Smooth muscle cell (in vitro differentiated cells): ENCODE results near the gene CRADD. TPM values are rescaled to one million over a fixed set of nuclear protein-coding genes. Genes with fewer than 3 reads are reported as not detected.

ENCODE experiments used
- DNase-seq: peaks from one replicate; lab custom pipeline; 2025; ENCODE audit not compliant: unreplicated experiment; lab: John Stamatoyannopoulos, UW
- H2AFZ ChIP-seq: fragments of 200-600 bp; sonication (generic); 2 replicates; pipeline ENCODE4 v1.6.0; 2016; ENCODE audit warnings: antibody characterized with exemption, low read depth, mild to moderate bottlenecking
- H3F3A ChIP-seq: fragments of 200-600 bp; sonication (generic); 2 replicates; pipeline ENCODE4 v1.6.0; 2017; ENCODE audit warnings: antibody characterized with exemption, low read depth
- H3K27ac ChIP-seq: fragments of 200-600 bp; sonication (generic); 2 replicates; pipeline ENCODE4 v1.5.1; 2016; ENCODE audit warnings: low read depth, mild to moderate bottlenecking
- H3K27me3 ChIP-seq: fragments of 200-600 bp; sonication (generic); 2 replicates; pipeline ENCODE4 v1.6.1; 2016; ENCODE audit warnings: low read depth, mild to moderate bottlenecking
- H3K36me3 ChIP-seq: fragments of 200-600 bp; sonication (generic); 2 replicates; pipeline ENCODE4 v1.5.1; 2016; ENCODE audit warnings: low read depth
- H3K4me1 ChIP-seq: fragments of 200-600 bp; sonication (generic); 2 replicates; pipeline ENCODE4 v1.5.1; 2016; ENCODE audit warnings: low read depth
- H3K4me2 ChIP-seq: fragments of 200-600 bp; sonication (generic); 2 replicates; pipeline ENCODE4 v1.6.0; 2016; ENCODE audit warnings: mild to moderate bottlenecking
- H3K4me3 ChIP-seq: fragments of 200-600 bp; sonication (generic); 2 replicates; pipeline ENCODE4 v1.5.1; 2016; ENCODE audit warnings: mild to moderate bottlenecking
- H3K79me2 ChIP-seq: fragments of 200-600 bp; sonication (generic); 2 replicates; pipeline ENCODE4 v1.6.0; 2016; ENCODE audit warnings: low read depth, mild to moderate bottlenecking
- H3K9ac ChIP-seq: fragments of 200-600 bp; sonication (generic); 2 replicates; pipeline ENCODE4 v1.6.0; 2016; ENCODE audit warnings: low read depth
- H3K9me3 ChIP-seq: fragments of 200-600 bp; sonication (generic); replicated peaks from 2 replicates; pipeline ENCODE4 v1.5.1; 2016; ENCODE audit warnings: low read depth
- H4K20me1 ChIP-seq: fragments of 200-600 bp; sonication (generic); 2 replicates; pipeline ENCODE4 v1.6.0; 2016; ENCODE audit warnings: low read depth
- CTCF ChIP-seq: fragments of 200-600 bp; sonication (generic); IDR thresholded peaks from 2 replicates; pipeline ENCODE4 v1.5.1; 2017; ENCODE audit warnings: borderline replicate concordance, mild to moderate bottlenecking, antibody characterized with exemption; ENCODE audit not compliant: insufficient read depth, poor library complexity, severe bottlenecking
- WGBS: methylation state at CpG from one replicate; pipeline ENCODE4 v1.1.7; 2016; ENCODE audit warnings: low lambda C conversion rate; 5-methylcytosine and 5-hydroxymethylcytosine counted together
- polyA plus RNA-seq: library from polyadenylated mRNA; unstranded; fragments of >200 nt; fragmentation: Nextera tagmentation; extraction: Ambion mirVana; gene quantifications from 2 replicates; pipeline ENCODE4 v1.2.1, GENCODE V29; 2016
- total RNA-seq: library from RNA; depleted of rRNA; stranded (reverse); fragments of >200 nt; gene quantifications from 2 replicates; pipeline ENCODE4 v1.2.3, GENCODE V29; 2014

CRADD gene
- total and polyA plus RNA-seq, 2 experiments from 2014 or later = 10.7 to 28.6 TPM

- H3K79me2 ChIP-seq = no peaks in the 10 kb centered on the region
- H3K27me3 ChIP-seq = no peaks in the 10 kb centered on the region
- WGBS = 68% methylated on average over 4 of the region's 4 CpGs
- H3K9me3 ChIP-seq = no peaks in the 10 kb centered on the region
- no peak overlapping the region for H2AFZ ChIP-seq
- TF ChIP-seq CTCF = no peak
- H3K9ac ChIP-seq = no peak overlapping the region
- no peak overlapping the region for H3K4me2 ChIP-seq
- no peak for DNase-seq
- peaks cover 3% of the 10 kb centered on the region for H3F3A ChIP-seq
- H3K36me3 ChIP-seq = no peaks in the 10 kb centered on the region
- peaks cover 9% of the 10 kb centered on the region for H3K4me1 ChIP-seq
- no peak overlapping the region for H3K27ac ChIP-seq
- H4K20me1 ChIP-seq = no peaks in the 10 kb centered on the region
- H3K4me3 ChIP-seq = no peak overlapping the region
Observed at GRCh38 chr12:93805736-93806141, 128.6 kb downstream of the CRADD start.

- Histone ChIP-seq H3K36me3 (no peaks in the 10 kb centered on the region), H2AFZ (no peak overlapping the region), H4K20me1 (no peaks in the 10 kb centered on the region), H3K4me3 (no peak overlapping the region), H3K27me3 (no peaks in the 10 kb centered on the region), H3K4me1 (peaks cover 9% of the 10 kb centered on the region), H3F3A (peaks cover 4% of the 10 kb centered on the region), H3K27ac (no peak overlapping the region), H3K4me2 (no peak overlapping the region), H3K9ac (no peak overlapping the region), H3K79me2 (no peaks in the 10 kb centered on the region), H3K9me3 (no peaks in the 10 kb centered on the region)
- no peak for DNase-seq
- 72% methylated on average over 2 of the region's 2 CpGs for WGBS
- no peak for TF ChIP-seq CTCF
Observed at GRCh38 chr12:93807354-93807753, 130.2 kb downstream of the CRADD start.

GRCh38 chr12:93808169-93808899 is 131.2 kb downstream of the CRADD start:
- 93% methylated on average over 6 of the region's 6 CpGs for WGBS
- no peaks in the 10 kb centered on the region for H3K36me3 ChIP-seq
- DNase-seq = no peak
- no peak overlapping the region for H3K4me2 ChIP-seq
- no peaks in the 10 kb centered on the region for H3K79me2 ChIP-seq
- no peak overlapping the region for H3K4me3 ChIP-seq
- H3K4me1 ChIP-seq = peaks cover 3% of the 10 kb centered on the region
- no peak overlapping the region for H3K9ac ChIP-seq
- H3F3A ChIP-seq = peaks cover 4% of the 10 kb centered on the region
- no peak overlapping the region for H3K27ac ChIP-seq
- H4K20me1 ChIP-seq = no peaks in the 10 kb centered on the region
- H3K27me3 ChIP-seq = no peaks in the 10 kb centered on the region
- no peak overlapping the region for H2AFZ ChIP-seq
- no peak for TF ChIP-seq CTCF
- H3K9me3 ChIP-seq = no peaks in the 10 kb centered on the region

- no peaks in the 10 kb centered on the region for H3K4me1 ChIP-seq
- DNase-seq = no peak
- no peaks in the 10 kb centered on the region for H3K27me3 ChIP-seq
- H3K27ac ChIP-seq = no peak overlapping the region
- H3K79me2 ChIP-seq = no peaks in the 10 kb centered on the region
- WGBS = 93% methylated on average over 3 of the region's 3 CpGs
- H3K36me3 ChIP-seq = no peaks in the 10 kb centered on the region
- H2AFZ ChIP-seq = no peak overlapping the region
- no peak overlapping the region for H3K4me3 ChIP-seq
- TF ChIP-seq CTCF = no peak
- H3K4me2 ChIP-seq = no peak overlapping the region
- no peaks in the 10 kb centered on the region for H3K9me3 ChIP-seq
- peaks cover 4% of the 10 kb centered on the region for H3F3A ChIP-seq
- no peak overlapping the region for H3K9ac ChIP-seq
- no peaks in the 10 kb centered on the region for H4K20me1 ChIP-seq
Observed at GRCh38 chr12:93812626-93813025, 135.5 kb downstream of the CRADD start.
